HepG2 (cell line): ENCODE measurements around the gene PCOLCE2.

Experiments used
- ARID3A ChIP-seq: IDR thresholded peaks from 2 replicates; pipeline ENCODE4 v1.6.1; 2012; ENCODE audit warnings: low read depth, low read length, improper control_type of control experiment
- KAT8 ChIP-seq: IDR thresholded peaks from 2 replicates; pipeline ENCODE4 v1.6.1; 2016; ENCODE audit warnings: missing genetic modification reagents, missing compliant biosample characterization
- NR2F1 ChIP-seq, 2 experiments: fragments of 450-650 bp in 1 of 2; formaldehyde crosslinking in 1 of 2; IDR thresholded peaks; 2 replicates each; pipeline versions ENCODE4 v1.5.0 to v1.6.1; 2016 to 2020; ENCODE audit warnings: mild to moderate bottlenecking in 1 of 2, missing compliant biosample characterization in 1 of 2, missing genetic modification reagents in 1 of 2, moderate library complexity in 1 of 2
- NR2F2 ChIP-seq: IDR thresholded peaks from 2 replicates; pipeline ENCODE4 v1.6.1; 2012; ENCODE audit warnings: low read depth, inconsistent platforms, borderline replicate concordance
- TOPORS ChIP-seq: sonication (generic); formaldehyde crosslinking; IDR thresholded peaks from 2 replicates; pipeline ENCODE4 v1.8.0; 2023; ENCODE audit warnings: mild to moderate bottlenecking, missing genetic modification reagents

- TF ChIP-seq TOPORS (CRISPR knock-in tag) (no peak), NR2F1 (CRISPR knock-in tag; IDR thresholded peaks at IDR 0.05) (no peak), KAT8 (no peak), NR2F2 (no peak), ARID3A (no peak)
Measured at GRCh38 chr3:142861926-142862325, 27.0 kb downstream of the PCOLCE2 start.
